SKM-1 treated with dmso at 0.1 percent for 144 hours (cell line): ENCODE results near the gene ZFAND4.
"Not testable (repeated sequence)": the region's sequence is repeated elsewhere in the genome, so short reads cannot be mapped to it uniquely, and the experiment has no call there.

ENCODE experiments used
- DNase-seq: peaks from one replicate; lab custom pipeline; 2025; ENCODE audit not compliant: unreplicated experiment; lab: John Stamatoyannopoulos, UW

Gene ZFAND4

DNA sequence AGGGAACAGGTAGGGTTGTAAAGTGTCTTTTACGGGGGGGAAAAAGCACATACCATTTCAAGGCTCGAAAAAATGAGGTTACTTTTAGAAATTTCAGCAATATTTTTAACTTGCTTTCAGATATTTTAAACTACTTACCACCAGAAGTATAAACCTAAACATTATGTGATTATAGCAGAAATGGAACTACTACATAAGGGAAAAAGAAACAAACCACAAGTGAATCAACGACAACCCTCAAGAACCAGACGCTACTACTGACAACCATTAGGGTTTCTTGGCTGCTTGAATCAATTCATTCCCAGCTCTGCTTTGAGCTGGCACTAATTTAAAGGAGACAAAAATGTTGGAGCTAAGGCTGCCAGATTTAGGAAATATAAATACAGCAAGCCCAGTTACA, 80.1 kb downstream of the ZFAND4 start:
- no peak for DNase-seq

DNA sequence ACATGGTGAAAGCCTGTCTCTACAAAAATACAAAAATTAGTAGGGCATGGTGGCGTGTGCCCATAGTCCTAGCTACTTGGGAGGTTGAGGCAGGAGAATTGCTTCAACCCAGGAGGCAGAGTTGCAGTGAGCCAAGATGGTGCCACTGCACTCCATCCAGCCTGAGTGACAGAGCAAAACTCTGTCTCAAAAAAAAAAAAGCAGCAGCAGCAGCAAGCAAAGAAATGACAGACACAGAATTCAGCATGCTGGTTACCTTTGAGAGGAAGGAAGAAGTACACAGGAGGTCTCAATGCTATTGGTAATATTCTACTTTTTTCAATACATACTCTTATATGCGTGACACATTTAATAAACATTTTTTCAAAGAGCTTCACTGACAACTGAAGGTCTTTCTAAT, 81.3 kb downstream of the ZFAND4 start:
- no peak for DNase-seq

DNA sequence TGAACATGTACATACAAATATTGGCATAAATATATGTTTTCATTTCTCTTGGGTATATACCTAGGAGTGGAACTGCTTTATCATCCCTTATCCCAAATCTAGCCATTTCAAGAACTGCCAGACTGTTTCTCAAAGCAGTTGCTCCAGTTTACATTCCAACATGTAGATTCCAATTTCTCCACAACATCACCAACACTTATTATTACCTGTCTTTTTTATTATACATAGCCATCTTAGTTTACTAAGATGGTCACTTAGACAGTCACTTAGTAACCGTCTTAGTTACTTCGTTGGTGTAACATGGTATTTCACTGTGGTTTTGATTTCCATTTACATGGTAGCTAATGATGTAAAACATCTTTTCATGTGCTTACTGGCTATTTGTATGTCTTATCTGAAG, 82.7 kb downstream of the ZFAND4 start:
- no peak for DNase-seq

DNA sequence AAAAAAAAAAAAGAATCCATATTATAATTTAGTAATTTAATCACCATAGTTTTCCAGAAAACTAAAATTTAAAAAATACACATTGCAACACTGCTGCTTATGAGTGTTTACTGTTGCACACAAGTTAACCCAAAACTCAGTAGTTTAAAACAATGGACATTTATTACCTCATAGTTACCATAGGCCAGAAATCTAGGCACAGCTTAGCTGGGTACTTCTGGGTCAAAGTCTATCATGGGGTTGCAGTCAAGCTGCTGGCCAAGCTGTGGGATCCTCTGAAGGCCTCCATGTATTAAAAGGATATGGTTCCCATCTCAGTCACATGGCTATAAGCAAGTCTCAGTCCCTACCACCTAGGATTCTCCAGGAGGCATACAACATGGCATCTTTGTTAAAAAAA, 83.6 kb downstream of the ZFAND4 start:
- DNase-seq = no peak

DNA sequence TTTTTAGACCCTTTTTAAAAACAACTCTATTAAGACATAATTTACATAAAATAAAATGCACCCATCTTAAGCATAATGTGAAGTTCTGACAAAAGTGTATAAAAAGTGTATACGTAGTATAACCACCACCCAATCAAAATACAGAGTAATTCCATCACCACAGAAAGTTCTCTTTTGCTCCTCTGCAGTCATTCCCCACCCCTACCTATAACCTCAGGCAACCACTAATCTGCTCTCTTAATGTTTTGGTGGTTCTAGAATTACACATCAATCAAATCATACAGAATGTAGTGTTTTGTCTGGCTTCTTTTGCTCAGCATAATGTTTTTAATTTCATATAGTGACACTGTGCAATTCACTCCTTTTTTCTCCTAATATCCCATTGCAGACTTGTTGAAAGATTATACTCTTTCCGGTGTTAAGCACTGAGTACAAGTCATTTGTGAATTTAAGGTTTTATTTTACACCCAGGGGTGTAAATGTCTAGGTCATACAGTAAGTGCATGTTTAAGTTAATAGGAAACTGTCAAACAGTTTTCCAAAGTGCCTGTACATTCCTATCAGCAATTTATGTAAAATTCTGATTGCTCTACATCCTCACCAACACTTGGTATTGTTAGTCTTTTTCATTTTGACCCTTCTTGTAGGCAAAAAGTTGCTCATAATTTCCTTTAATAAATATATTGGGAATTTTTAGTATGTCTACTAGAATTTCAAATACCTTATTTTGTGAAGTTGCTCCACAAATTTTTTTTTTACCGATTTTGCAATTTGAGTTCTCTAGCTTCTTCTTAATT, 86.3 kb downstream of the ZFAND4 start:
- DNase-seq = no peak

DNA sequence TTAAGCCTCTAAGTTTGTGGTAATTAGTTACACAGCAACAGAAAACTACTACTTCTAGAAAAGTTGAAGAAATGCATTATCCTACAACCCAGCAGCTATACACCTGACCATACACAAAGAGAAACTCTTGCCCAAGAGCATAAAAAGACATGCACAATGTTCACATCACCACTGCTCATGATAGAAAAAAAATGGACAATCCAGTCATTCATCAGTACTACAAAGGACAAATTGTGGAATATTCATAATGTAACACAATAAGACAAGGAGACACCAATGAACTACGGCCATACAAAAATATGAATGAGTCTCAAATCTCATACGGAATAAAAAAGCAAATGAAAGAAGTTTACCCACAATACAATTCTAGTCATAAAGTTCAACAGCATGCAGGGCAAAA, 87.4 kb downstream of the ZFAND4 start:
- DNase-seq = no peak

DNA sequence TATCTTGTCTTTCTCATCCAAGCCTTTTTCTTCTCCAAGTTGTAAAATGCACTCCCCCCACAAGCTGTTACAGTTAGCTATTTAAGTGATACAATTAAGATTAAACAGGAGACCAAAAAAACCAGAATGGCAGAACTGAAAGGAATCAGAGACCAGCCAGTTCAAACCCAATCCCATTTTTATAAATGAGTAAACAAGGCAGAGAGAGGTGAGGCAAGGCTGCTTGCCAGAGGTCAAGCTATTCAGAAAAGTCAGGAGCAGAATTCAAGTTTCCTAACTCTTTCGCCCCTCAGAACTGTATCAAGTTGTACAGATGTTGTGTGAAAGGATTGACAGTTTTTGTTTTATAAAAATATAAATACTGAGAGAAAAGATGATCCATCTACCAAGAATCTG, 90.2 kb downstream of the ZFAND4 start:
- no peak for DNase-seq

DNA sequence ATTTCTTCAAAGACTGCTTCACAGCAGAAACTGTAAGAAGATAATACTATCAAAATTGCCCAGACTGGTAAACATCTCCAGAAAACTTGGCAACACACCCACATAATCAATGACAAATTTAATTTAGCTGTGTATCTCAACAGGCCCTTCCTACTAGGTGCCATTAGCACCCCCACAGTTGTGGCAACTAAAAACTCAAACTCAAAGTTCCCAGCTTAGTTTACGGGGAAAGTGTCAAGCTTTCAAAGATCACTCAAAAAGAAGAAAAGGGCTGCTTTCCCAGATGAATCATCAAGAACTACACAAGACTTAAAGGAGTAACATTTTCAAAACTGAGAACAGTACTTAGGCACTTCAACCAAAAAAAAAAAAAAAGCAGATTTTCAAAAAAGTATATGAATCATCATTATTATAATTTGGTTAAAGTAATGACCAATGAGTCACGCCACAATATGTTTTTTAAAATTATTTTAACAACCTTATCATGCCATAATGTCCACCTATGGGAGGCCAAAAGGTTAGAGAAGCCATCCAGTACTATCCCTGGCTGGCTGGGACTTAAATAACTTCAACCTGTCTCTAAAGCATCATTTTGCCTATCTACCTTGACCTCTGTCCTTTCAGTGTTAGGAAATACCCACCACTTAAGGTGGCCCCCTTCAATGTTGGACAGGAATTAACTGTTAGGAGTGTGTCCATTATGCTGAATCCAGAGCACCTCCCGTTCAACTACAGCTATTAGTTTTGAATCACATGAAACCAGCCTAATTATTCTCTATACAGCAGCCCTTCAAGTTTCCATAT, 90.8 kb downstream of the ZFAND4 start:
- DNase-seq = no peak

DNA sequence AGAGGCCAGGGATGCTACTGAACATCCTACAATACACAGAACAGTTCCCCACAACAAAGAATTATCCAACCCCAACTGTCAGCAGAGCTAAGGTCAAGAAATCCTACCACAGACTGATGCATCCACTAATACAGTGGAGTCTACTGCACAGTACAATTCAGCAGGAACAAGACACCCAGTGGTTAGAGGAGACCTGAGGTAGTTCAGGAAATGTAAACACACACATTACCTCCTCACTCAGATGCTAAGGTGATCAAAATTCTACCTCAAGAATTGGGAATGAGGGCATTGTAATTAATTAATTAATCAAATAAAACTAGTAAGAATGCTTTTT, 91.4 kb downstream of the ZFAND4 start:
- DNase-seq = no peak

DNA sequence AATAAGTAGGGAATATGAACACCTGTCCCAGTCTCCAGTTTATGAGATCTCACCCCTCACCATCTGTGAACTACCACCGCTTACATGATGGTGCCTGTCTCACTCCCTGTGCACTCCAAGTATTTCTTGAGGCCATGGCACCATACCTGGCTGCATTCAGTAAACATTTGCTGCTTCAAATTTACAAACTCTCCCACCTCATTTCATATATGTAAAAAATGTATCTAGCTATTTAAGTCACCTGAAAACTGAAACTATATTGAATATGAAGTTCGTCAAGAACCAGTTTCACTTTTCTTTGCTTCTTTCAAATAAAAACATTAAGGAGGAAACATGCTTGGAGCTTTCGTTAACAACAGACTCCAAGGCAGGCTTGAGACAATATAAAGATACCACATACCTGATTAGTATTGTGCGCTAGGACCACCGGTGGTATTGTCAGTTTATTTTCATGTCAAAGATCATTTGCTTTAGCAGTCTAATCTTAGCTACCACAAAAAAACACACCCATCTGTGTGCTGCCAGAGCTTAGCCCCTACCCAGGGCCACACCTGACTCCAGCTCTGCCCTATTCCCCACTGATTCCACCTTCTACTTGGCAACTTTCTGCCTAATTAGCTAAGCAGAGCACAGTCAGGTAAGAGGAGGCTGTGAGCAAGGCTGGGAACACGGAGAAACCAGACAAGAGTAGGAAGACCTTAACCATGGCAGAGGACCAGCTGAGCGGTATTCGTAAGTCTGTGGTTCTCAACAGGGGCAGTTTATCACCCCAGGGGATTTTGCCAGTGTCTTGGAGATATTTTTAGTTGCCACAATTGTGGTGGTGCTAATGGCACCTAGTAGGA, 92.0 kb downstream of the ZFAND4 start:
- no peak for DNase-seq

DNA sequence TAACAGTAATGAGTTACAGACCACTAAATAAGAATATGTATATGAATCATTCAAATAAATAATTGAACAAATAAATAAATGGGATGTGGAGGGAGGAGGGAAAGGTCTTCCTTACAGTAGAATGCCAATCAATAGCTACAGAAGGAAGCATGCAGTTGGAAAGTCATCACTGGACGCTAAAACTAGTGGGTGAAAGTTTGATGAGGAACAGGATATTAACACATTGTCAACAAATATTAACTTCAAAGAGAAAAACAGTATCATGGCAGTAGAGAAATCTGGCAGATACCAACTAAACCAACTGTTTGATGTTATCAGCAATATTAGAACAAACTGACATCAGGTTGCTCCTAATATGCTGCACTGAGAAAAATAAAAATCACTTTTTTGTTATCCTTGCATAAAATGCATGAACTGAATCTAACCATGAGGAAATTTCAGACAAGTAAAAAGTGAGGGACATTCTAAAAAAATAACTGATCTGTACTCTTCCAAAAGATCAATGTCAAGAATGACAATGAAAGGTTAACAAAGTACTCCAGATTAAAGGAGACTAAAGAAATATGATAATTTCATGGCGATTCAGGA, 94.1 kb downstream of the ZFAND4 start:
- DNase-seq = no peak

DNA sequence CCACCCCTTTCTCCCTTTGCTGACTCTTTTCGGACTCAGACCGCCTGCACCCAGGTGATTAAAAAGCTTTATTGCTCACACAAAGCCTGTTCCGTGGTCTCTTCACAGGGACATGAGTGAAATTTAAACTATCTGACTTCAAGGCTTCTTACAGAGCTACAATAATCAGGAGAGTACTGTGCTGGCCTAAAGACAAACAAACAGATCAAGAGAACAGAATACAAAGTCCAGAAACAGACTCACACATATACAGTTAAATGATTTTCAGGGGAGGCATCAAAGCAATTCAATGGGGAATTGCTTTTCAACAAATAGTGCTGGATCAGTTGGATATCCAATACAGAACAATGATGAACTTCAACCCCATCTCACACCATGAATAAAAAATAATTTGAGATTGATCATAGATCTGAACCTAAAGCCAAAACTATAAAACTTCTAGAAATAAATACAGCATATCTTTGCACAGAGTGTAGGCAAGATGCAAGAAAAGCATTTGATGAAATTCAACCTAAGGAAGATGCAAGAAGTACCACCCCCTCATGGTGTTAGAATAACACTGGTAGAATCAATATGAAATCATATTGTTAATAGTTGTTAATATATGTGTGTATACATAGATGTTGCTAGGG, 96.5 kb downstream of the ZFAND4 start:
- no peak for DNase-seq

DNA sequence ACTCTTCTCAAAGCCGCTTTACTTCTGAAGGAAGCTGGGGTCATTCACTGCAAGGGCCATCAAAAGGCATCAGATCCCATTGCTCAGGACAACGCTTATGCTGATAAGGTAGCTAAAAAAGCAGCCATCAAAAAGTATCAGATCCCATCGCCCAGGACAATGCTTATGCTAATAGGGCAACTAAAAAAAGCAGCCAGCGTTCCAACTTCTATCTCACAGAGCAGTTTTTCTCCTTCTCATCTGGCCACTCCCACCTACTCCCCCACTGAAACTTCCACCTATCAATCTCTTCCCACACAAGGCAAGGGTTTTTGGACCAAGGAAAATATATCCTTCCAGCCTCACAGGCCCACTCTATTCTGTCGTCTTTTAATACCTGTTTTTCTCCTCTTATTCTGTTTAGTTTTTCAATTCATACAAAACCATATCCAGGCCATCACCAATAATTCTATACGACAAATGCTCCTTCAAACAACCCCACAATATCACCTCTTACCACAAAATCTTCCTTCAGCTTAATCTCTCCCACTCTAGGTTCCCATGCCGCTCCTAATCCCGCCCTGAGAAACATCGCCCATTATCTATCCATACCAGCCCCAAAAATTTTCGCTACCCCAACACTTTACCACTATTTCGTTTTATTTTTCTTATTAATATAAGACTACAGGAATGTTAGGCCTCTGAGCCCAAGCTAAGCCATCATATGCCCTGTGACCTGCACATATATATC, 97.4 kb downstream of the ZFAND4 start:
- not testable (repeated sequence) for DNase-seq

DNA sequence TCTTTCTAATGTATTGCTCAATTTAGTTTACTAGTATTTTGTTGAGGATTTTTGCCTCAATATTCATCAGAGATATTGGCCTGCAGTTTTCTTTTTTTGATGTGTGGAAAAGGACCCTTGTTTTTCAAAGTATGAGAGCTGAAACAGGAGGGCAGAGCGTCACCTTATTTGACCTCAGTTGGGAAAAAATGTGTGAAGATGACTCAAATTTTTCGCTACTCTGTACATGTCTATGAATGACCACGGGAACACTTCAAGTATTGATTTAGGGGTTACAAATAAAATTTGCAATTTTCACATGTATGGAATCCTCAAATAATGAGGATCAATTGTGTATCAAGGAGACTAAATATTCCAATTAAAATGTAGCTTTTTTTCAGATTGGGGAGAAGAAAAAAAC, 103.1 kb downstream of the ZFAND4 start:
- no peak for DNase-seq

DNA sequence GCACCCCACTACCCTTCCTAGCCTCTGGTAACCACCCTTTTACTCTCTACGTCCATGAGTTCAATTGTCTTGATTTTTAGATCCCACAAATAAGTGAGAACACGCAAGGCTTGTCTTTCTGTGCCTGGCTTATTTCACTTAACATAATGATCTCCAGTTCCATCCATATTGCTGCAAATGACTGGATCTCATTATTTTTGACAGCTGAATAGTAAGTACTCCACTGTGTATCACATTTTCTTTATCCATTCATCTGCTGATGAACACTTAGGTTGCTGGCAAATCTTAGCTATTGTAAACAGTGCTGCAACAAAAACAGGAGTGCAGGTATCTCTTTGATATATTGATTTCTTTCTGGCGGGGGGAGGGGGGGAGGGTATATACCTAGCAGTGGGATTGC, 106.2 kb downstream of the ZFAND4 start:
- DNase-seq = no peak
